Measurements from ENCODE around the gene RUNDC1. TPM values are rescaled to one million over a fixed set of nuclear protein-coding genes. Genes with fewer than 3 reads are reported as not detected.
"Not testable (repeated sequence)": the region's sequence is repeated elsewhere in the genome, so short reads cannot be mapped to it uniquely, and the experiment has no call there.

RUNDC1 gene
- total and polyA plus RNA-seq, 7 donors, result 8.7 to 17.8 (median 10.6) TPM

GRCh38 chr17:42989141-42989540 is 8.8 kb downstream of the RUNDC1 start:
- DNase-seq (no peak), ATAC-seq (no peak)
- H3K27ac ChIP-seq, result no peak overlapping the region
- no peaks in the 10 kb centered on the region for H3K4me1 ChIP-seq
- no peak overlapping the region for H3K4me3 ChIP-seq
- no peak for TF ChIP-seq CTCF (IDR thresholded peaks at IDR 0.05)
- intact Hi-C loops (cut with DNase I), result no loop called here
- H3K27me3 ChIP-seq (ENCODE audit: insufficient read depth in 3 of 3, low read length in 2 of 3), result no peaks in the 10 kb centered on the region
- WGBS, 3 donors, result 94 to 96% (median 95%) methylated on average over 5 of the region's 5 CpGs
- H3K9me3 ChIP-seq, result no peaks in the 10 kb centered on the region
- peaks cover 14 to 97% of the 10 kb centered on the region in 2 donors for H3K36me3 ChIP-seq (ENCODE audit: insufficient read depth in 1 of 2, low read depth in 1 of 2)

GRCh38 chr17:42989726-42990652 is 9.6 kb downstream of the RUNDC1 start:
- Histone ChIP-seq H3K36me3 (ENCODE audit: insufficient read depth in 1 of 2, low read depth in 1 of 2) (peaks cover 14 to 97% of the 10 kb centered on the region in 2 donors), H3K27ac (no peak overlapping the region), H3K27me3 (ENCODE audit: insufficient read depth in 3 of 3, low read length in 2 of 3) (no peaks in the 10 kb centered on the region), H3K9me3 (no peaks in the 10 kb centered on the region), H3K4me1 (no peaks in the 10 kb centered on the region), H3K4me3 (no peak overlapping the region)
- intact Hi-C loops (cut with DNase I), result no loop called here
- ATAC-seq, result no peak
- no peak for TF ChIP-seq CTCF (IDR thresholded peaks at IDR 0.05)
- 84 to 88% (median 86%) methylated on average over 6 of the region's 6 CpGs for WGBS, 3 donors
- DNase-seq, result no peak

- intact Hi-C loops (cut with DNase I), result no loop called here
- TF ChIP-seq CTCF (IDR thresholded peaks at IDR 0.05), result no peak
- DNase-seq (no peak), ATAC-seq (peak in 1 of 4 donors; percentile 18)
- Histone ChIP-seq H3K9me3 (no peaks in the 10 kb centered on the region), H3K4me3 (no peak overlapping the region), H3K36me3 (ENCODE audit: insufficient read depth in 1 of 2, low read depth in 1 of 2) (peaks cover 14 to 82% of the 10 kb centered on the region in 2 donors), H3K4me1 (no peaks in the 10 kb centered on the region), H3K27me3 (ENCODE audit: insufficient read depth in 3 of 3, low read length in 2 of 3) (no peaks in the 10 kb centered on the region), H3K27ac (no peak overlapping the region)
- WGBS, 3 donors, result 94 to 97% (median 96%) methylated on average over 6 of the region's 6 CpGs
Measured at GRCh38 chr17:42991471-42991870, 11.1 kb downstream of the RUNDC1 start.

- Histone ChIP-seq H3K4me1 (no peaks in the 10 kb centered on the region), H3K9me3 (no peaks in the 10 kb centered on the region), H3K27ac (no peak overlapping the region), H3K36me3 (ENCODE audit: insufficient read depth in 1 of 2, low read depth in 1 of 2) (peaks cover 11 to 68% of the 10 kb centered on the region in 2 donors), H3K4me3 (no peak overlapping the region), H3K27me3 (ENCODE audit: insufficient read depth in 3 of 3, low read length in 2 of 3) (no peaks in the 10 kb centered on the region)
- DNase-seq, result no peak
- TF ChIP-seq CTCF (IDR thresholded peaks at IDR 0.05), result no peak
- no peak for ATAC-seq
- intact Hi-C loops (cut with DNase I), result no loop called here
- WGBS, 3 donors, result 77 to 90% (median 79%) methylated on average over 5 of the region's 5 CpGs
Measured at GRCh38 chr17:42992872-42993271, 12.5 kb downstream of the RUNDC1 start.

DNA sequence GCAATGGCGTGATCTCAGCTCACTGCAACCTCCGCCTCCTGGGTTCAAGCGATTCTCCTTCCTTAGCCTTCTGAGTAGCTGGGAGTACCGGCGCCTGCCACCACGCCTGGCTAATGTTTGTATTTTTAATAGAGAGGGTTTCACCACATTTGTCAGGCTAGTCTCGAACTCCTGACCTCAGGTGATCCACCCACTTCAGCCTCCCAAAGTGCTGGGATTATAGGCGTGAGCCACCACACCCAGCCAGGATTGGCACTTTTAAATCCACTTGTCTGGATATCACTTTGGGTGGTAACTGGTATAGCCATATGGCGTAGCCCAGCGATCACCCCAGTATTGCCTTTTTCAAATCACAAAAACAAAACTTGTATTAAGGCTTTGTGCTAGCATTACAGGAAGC is 13.5 kb downstream of the RUNDC1 start:
- H3K27me3 ChIP-seq (ENCODE audit: insufficient read depth in 3 of 3, low read length in 2 of 3); DNase-seq; H3K4me3 ChIP-seq; H3K9me3 ChIP-seq; intact Hi-C loops (cut with DNase I); H3K27ac ChIP-seq; H3K4me1 ChIP-seq; ATAC-seq: not testable (repeated sequence)
- H3K36me3 ChIP-seq (ENCODE audit: insufficient read depth in 1 of 2, low read depth in 1 of 2), result peaks cover 11 to 58% of the 10 kb centered on the region in 2 donors
- 83 to 86% (median 84%) methylated on average over 10 of the region's 10 CpGs for WGBS, 3 donors

All from psoas muscle (tissue), 8 donors.